HepG2 (cell line): ENCODE results near the gene CREBBP. TPM values are rescaled to one million over a fixed set of nuclear protein-coding genes. Genes with fewer than 3 reads are reported as not detected.
A peak's percentile ranks its signal among the peaks of the same experiment; 100 is the strongest.

Source experiments
- GABPB1 ChIP-seq: IDR thresholded peaks from 2 replicates; pipeline ENCODE4 v1.6.1; 2016; ENCODE audit warnings: mild to moderate bottlenecking, missing genetic modification reagents, moderate library complexity, missing compliant biosample characterization
- HOXD1 ChIP-seq: sonication (generic); formaldehyde crosslinking; IDR thresholded peaks from 2 replicates; pipeline ENCODE4 v1.5.0; 2020; ENCODE audit warnings: missing genetic modification reagents
- KDM2A ChIP-seq: sonication (generic); formaldehyde crosslinking; IDR thresholded peaks from 2 replicates; pipeline ENCODE4 v1.4.0; 2020; ENCODE audit warnings: low read depth, missing genetic modification reagents, borderline replicate concordance
- RBM22 ChIP-seq: fragments of 200-400 bp; formaldehyde crosslinking; optimal IDR thresholded peaks from 2 replicates; pipeline ENCODE3; 2017; ENCODE audit warnings: mild to moderate bottlenecking, low read length, moderate library complexity
- polyA plus RNA-seq, 8 experiments: library from polyadenylated mRNA; depleted of rRNA in 3 of 8; stranded (reverse) in 7 of 8; unstranded in 1 of 8; fragments of >200 nt; fragmentation: Illumina TruSeq in 4 of 8; extraction: Trizol in 4 of 8; gene quantifications; 2 replicates each; pipeline versions ENCODE4 v1.2.1 to v1.2.3, GENCODE V29; 2011 to 2016; ENCODE audit warnings: low read depth in 4 of 8, missing spikeins in 1 of 8, mixed read lengths in 1 of 8; ENCODE audit not compliant: insufficient read depth in 1 of 8
- total RNA-seq, 5 experiments: library from RNA; depleted of rRNA; stranded (reverse); fragments of >200 nt; fragmentation: Illumina TruSeq; extraction: Trizol; gene quantifications; 2 replicates each; pipeline ENCODE4 v1.2.3, GENCODE V29; 2016; ENCODE audit warnings: low read depth in 1 of 5
- TF ChIP-seq, protein P1 (sequence below): IDR thresholded peaks from 2 replicates; pipeline ENCODE4 v1.6.1; 2018; ENCODE audit warnings: missing genetic modification reagents, mild to moderate bottlenecking, missing compliant biosample characterization
- TF ChIP-seq, protein P2 (sequence below): sonication (generic); formaldehyde crosslinking; IDR thresholded peaks from 2 replicates; pipeline ENCODE4 v1.4.0; 2020; ENCODE audit warnings: missing genetic modification reagents, borderline replicate concordance
- TF ChIP-seq, protein P3 (sequence below): sonication (generic); formaldehyde crosslinking; IDR thresholded peaks from 2 replicates; pipeline ENCODE4 v1.4.0; 2020; ENCODE audit warnings: missing genetic modification reagents
- TF ChIP-seq, protein P4 (sequence below): sonication (generic); formaldehyde crosslinking; IDR thresholded peaks from 2 replicates; pipeline ENCODE4 v1.4.0; 2020; ENCODE audit warnings: missing genetic modification reagents, mild to moderate bottlenecking, borderline replicate concordance
- TF ChIP-seq, protein P5 (sequence below): sonication (generic); formaldehyde crosslinking; IDR thresholded peaks from 2 replicates; pipeline ENCODE4 v1.4.0; 2020; ENCODE audit warnings: missing genetic modification reagents, low read depth, mild to moderate bottlenecking, borderline replicate concordance

CREBBP gene
- total and polyA plus RNA-seq, 2 of the 13 experiments (the other 11 are each of a cell fraction or from before 2014, with no cell fraction given) = 5.3 to 10.4 TPM

DNA sequence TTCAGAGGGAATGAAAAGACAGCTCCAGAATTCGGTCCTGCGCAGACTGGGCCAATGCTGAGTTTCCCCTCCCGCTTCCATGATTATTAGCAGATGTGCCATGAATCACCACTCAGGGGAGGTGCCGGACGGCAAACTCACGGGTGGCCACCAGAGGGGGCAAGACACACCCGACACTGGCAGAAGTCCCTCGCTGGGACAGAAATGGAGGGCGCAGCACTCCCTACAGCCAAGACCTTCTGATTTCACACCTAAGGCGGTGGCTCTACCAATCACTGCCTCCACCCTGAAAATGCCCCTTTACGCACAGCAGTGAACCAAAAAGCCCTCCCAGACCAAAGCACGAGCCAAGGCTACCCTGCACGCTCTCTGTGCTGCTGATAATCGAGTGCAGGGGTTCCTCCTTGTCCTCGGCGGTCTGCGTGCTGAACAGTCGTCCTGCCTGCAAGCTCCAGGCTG, 190.0 kb downstream of the CREBBP start (continued):
- TF ChIP-seq, protein P1, sequence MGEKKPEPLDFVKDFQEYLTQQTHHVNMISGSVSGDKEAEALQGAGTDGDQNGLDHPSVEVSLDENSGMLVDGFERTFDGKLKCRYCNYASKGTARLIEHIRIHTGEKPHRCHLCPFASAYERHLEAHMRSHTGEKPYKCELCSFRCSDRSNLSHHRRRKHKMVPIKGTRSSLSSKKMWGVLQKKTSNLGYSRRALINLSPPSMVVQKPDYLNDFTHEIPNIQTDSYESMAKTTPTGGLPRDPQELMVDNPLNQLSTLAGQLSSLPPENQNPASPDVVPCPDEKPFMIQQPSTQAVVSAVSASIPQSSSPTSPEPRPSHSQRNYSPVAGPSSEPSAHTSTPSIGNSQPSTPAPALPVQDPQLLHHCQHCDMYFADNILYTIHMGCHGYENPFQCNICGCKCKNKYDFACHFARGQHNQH (CRISPR knock-in tag) = no peak
- TF ChIP-seq KDM2A = peak; percentile 61; the same call in 1 of the 2 replicates
- TF ChIP-seq, protein P2, sequence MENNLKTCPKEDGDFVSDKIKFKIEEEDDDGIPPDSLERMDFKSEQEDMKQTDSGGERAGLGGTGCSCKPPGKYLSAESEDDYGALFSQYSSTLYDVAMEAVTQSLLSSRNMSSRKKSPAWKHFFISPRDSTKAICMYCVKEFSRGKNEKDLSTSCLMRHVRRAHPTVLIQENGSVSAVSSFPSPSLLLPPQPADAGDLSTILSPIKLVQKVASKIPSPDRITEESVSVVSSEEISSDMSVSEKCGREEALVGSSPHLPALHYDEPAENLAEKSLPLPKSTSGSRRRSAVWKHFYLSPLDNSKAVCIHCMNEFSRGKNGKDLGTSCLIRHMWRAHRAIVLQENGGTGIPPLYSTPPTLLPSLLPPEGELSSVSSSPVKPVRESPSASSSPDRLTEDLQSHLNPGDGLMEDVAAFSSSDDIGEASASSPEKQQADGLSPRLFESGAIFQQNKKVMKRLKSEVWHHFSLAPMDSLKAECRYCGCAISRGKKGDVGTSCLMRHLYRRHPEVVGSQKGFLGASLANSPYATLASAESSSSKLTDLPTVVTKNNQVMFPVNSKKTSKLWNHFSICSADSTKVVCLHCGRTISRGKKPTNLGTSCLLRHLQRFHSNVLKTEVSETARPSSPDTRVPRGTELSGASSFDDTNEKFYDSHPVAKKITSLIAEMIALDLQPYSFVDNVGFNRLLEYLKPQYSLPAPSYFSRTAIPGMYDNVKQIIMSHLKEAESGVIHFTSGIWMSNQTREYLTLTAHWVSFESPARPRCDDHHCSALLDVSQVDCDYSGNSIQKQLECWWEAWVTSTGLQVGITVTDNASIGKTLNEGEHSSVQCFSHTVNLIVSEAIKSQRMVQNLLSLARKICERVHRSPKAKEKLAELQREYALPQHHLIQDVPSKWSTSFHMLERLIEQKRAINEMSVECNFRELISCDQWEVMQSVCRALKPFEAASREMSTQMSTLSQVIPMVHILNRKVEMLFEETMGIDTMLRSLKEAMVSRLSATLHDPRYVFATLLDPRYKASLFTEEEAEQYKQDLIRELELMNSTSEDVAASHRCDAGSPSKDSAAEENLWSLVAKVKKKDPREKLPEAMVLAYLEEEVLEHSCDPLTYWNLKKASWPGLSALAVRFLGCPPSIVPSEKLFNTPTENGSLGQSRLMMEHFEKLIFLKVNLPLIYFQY (CRISPR knock-in tag) = no peak
- TF ChIP-seq RBM22 = peak; percentile 56
- peak; percentile 56; the same call in 1 of the 2 replicates for TF ChIP-seq HOXD1 (CRISPR knock-in tag)
- TF ChIP-seq, protein P3, sequence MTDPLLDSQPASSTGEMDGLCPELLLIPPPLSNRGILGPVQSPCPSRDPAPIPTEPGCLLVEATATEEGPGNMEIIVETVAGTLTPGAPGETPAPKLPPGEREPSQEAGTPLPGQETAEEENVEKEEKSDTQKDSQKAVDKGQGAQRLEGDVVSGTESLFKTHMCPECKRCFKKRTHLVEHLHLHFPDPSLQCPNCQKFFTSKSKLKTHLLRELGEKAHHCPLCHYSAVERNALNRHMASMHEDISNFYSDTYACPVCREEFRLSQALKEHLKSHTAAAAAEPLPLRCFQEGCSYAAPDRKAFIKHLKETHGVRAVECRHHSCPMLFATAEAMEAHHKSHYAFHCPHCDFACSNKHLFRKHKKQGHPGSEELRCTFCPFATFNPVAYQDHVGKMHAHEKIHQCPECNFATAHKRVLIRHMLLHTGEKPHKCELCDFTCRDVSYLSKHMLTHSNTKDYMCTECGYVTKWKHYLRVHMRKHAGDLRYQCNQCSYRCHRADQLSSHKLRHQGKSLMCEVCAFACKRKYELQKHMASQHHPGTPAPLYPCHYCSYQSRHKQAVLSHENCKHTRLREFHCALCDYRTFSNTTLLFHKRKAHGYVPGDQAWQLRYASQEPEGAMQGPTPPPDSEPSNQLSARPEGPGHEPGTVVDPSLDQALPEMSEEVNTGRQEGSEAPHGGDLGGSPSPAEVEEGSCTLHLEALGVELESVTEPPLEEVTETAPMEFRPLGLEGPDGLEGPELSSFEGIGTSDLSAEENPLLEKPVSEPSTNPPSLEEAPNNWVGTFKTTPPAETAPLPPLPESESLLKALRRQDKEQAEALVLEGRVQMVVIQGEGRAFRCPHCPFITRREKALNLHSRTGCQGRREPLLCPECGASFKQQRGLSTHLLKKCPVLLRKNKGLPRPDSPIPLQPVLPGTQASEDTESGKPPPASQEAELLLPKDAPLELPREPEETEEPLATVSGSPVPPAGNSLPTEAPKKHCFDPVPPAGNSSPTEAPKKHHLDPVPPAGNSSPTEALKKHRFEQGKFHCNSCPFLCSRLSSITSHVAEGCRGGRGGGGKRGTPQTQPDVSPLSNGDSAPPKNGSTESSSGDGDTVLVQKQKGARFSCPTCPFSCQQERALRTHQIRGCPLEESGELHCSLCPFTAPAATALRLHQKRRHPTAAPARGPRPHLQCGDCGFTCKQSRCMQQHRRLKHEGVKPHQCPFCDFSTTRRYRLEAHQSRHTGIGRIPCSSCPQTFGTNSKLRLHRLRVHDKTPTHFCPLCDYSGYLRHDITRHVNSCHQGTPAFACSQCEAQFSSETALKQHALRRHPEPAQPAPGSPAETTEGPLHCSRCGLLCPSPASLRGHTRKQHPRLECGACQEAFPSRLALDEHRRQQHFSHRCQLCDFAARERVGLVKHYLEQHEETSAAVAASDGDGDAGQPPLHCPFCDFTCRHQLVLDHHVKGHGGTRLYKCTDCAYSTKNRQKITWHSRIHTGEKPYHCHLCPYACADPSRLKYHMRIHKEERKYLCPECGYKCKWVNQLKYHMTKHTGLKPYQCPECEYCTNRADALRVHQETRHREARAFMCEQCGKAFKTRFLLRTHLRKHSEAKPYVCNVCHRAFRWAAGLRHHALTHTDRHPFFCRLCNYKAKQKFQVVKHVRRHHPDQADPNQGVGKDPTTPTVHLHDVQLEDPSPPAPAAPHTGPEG (CRISPR knock-in tag) = 0 out of 2 replicates have a peak, but pooled peaks have one; percentile 43
- TF ChIP-seq, protein P4, sequence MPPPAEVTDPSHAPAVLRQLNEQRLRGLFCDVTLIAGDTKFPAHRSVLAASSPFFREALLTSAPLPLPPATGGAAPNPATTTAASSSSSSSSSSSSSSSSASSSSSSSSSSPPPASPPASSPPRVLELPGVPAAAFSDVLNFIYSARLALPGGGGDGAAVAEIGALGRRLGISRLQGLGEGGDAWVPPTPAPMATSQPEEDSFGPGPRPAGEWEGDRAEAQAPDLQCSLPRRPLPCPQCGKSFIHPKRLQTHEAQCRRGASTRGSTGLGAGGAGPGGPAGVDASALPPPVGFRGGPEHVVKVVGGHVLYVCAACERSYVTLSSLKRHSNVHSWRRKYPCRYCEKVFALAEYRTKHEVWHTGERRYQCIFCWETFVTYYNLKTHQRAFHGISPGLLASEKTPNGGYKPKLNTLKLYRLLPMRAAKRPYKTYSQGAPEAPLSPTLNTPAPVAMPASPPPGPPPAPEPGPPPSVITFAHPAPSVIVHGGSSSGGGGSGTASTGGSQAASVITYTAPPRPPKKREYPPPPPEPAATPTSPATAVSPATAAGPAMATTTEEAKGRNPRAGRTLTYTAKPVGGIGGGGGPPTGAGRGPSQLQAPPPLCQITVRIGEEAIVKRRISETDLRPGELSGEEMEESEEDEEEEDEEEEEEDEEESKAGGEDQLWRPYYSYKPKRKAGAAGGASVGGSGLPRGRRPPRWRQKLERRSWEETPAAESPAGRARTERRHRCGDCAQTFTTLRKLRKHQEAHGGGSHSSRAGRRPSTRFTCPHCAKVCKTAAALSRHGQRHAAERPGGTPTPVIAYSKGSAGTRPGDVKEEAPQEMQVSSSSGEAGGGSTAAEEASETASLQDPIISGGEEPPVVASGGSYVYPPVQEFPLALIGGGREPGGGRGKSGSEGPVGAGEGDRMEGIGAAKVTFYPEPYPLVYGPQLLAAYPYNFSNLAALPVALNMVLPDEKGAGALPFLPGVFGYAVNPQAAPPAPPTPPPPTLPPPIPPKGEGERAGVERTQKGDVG (CRISPR knock-in tag) = peak; percentile 89; the same call in 1 of the 2 replicates
- TF ChIP-seq, protein P5, sequence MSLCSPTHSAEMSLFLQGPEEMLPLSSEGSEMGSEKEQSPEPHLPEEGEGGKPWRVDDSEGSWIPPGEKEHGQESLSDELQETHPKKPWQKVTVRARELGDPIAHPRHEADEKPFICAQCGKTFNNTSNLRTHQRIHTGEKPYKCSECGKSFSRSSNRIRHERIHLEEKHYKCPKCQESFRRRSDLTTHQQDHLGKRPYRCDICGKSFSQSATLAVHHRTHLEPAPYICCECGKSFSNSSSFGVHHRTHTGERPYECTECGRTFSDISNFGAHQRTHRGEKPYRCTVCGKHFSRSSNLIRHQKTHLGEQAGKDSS = peak; percentile 52; the same call in 1 of the 2 replicates
- 0 out of 2 replicates have a peak, but pooled peaks have one; percentile 10 for TF ChIP-seq GABPB1 (CRISPR knock-in tag)
